ENCODE results near the gene KRTAP4-2.
"Not testable (repeated sequence)": the region's sequence is repeated elsewhere in the genome, so short reads cannot be mapped to it uniquely, and the experiment has no call there.

Gene KRTAP4-2

GRCh38 chr17:41177727-41178271, at the start of gene KRTAP4-2:
Gene KRTAP4-2, minus strand, starts transcription at chr17:41178221. Its CDS starts 57 bp downstream, at chr17:41178164.
- no peak for DNase-seq

- DNase-seq: not testable (repeated sequence)
Observed at GRCh38 chr17:41226598-41227095, 48.6 kb upstream of the KRTAP4-2 start, which contains the start of gene KRTAP9-2. Gene KRTAP9-2, plus strand, starts transcription at chr17:41226648. Its CDS starts 7 bp downstream, at chr17:41226655.

DNA sequence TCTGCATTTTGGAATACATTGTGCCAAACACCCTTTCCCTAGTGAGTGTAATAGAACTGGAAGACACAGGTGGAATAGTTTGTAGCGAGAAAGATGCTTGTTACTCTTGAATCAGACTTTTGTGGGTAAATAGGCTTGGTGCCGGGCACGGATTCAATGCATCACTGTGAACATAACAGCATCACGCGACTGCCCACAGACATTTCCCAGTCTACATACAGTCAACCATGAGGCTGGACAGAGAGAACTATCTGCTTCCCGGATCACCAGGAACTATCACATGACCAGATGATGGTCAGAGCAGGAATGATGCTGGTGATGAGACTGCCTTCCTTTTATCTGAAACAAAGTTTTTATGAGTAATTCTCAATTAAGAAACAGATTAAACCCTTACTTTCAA, 48.0 kb upstream of the KRTAP4-2 start:
- no peak for DNase-seq

DNA sequence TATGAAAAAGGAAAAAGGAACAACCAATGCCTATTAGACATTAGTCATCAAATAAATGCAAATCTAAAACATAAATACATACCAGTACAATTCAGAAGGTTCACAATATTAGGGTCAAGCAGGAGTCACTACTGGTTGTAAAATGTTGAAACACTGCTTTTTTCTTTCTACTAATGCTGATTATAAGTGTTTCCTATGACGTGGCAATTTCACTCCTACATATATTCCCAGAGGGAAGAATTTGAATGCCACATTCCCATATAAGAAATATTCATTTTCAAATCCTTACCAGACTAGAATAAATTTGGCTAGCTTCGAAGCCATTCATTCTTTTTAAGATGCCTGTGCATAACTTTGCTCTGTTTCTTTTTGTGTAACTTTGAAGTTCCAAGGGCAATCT, 45.8 kb upstream of the KRTAP4-2 start:
- DNase-seq: no peak

DNA sequence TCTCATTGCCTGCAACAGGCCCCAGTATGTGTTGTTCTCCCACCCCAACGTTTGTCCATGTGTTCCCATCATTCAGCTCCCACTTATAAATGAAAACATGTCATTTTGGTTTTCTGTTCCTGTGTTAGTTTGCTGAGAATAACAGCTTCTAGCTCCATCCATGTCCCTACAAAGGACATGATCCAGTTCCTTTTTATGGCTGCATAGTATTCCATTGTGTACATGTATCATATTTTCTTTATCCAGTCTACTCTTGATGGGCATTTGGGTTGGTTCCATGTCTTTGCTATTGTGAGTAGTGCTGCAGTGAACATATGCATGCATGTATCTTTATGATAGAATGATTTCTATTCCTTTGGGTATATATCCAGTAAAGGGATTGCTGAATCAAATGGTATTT, 37.7 kb upstream of the KRTAP4-2 start:
- no peak for DNase-seq

DNA sequence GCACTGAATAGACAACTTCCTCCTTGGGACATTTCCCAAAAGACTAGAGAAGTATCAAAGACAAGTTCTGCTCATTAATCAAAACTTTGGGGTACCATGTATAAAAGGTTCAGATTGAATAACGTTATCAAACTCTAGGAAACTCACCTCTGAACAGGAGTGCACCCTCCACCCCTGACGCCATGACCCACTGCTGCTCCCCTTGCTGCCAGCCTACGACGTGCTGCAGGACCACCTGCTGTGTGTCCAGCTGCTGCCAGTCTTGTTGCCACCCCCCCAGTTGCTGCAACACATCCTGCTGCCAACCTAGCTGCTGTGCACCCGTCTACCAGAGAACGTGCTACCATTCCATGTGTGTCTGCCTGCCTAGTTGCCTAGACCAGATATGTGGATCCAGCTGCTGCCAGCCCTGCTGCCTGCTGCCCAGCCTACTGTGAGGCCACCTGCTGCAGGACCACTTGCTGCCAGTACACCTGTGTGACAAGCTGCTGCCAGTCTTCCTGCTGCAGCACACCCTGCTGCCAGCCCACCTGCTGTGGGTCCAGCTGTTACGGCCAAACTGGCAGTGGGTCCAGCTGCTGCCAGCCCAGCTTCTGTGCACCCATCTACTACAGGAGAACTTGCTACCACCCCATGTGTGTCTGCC, 34.6 kb upstream of the KRTAP4-2 start:
- DNase-seq: no peak

DNA sequence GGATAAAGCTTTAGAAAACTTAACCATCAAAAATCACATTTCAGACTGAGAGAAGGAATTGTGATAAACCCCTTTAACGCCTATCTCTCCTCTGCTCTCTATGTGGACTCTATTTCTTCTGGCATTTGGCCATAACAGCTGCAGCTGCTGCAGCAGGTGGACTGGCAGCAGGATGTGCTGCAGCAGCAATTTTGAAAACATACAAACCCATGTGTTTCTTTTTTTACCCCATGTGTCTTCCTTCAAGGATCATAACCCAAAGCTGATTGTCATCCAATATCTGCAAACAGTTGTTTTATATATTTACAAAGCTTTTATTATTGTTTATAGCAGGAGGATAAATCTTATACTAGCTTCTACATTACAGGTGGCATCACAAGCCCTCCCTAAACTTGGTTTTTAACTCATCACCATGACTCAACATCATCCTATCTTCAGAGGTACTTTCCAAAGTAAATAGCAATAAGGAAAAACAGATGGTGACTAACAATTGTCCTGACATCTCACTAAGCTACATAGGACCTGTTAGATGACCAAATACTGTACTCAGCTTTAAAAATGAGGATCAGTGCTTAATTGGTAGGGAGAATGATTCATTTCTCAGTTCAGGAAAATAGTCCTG, 33.9 kb upstream of the KRTAP4-2 start:
- no peak for DNase-seq

- no peak for DNase-seq
Observed at GRCh38 chr17:41199421-41200078, 21.5 kb upstream of the KRTAP4-2 start.

GRCh38 chr17:41196068-41196467, 18.0 kb upstream of the KRTAP4-2 start:
- no peak for DNase-seq

- no peak for DNase-seq
Observed at GRCh38 chr17:41190328-41190727, 12.3 kb upstream of the KRTAP4-2 start.

- DNase-seq: not testable (repeated sequence)
Observed at GRCh38 chr17:41189837-41190318, 11.9 kb upstream of the KRTAP4-2 start, which contains the start of gene KRTAP9-1. Gene KRTAP9-1, plus strand, starts transcription at chr17:41189887. Its CDS starts 0 bp downstream, at chr17:41189887.

DNA sequence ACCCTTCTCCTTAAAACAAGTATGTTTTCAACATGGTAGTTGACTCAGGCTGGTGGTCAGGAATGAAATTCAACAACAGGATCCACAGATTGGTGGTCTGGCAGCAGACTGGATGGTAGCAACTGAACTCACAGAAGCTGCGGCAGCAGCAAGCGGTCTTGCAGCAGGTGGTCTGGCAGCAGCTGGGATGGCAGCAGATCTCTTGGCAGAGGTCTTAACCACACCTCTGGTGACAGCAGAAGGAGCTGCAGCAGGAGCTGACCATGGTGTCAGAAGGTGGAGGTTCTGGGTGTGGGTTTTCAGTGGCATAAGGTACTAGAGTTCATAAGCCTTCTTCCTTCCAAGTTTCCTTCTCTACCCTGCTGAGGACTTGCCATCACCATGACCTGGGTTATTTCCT, 8.9 kb upstream of the KRTAP4-2 start:
- DNase-seq: no peak

GRCh38 chr17:41185001-41185400, 7.0 kb upstream of the KRTAP4-2 start:
- DNase-seq: no peak

DNA sequence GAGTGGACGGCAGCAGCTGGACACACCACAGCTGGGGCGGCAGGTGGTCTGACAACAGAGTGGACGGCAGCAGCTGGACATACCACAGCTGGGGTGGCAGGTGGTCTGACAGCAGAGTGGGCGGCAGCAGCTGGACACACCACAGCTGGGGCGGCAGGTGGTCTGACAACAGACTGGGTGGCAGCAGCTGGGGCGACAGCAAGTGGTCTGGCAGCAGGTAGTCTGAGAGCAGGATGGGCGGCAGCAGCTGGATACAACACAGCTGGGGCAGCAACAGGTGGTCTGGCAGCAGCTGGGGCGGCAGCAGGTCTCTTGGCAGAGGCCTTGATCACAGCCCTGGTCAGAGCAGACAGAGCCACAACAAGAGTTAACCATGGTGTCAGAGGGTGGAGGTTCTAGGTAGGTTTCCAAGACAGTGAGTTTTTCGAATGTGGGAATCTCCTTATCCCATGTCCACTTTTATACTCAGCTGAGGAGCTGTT, 6.5 kb upstream of the KRTAP4-2 start, which contains the start of gene KRTAP4-1:
KRTAP4-1 (minus strand) TSS at position 432 of the 482 bp plus-strand sequence; CDS start at position 375, 57 bp downstream.
- no peak for DNase-seq

DNA sequence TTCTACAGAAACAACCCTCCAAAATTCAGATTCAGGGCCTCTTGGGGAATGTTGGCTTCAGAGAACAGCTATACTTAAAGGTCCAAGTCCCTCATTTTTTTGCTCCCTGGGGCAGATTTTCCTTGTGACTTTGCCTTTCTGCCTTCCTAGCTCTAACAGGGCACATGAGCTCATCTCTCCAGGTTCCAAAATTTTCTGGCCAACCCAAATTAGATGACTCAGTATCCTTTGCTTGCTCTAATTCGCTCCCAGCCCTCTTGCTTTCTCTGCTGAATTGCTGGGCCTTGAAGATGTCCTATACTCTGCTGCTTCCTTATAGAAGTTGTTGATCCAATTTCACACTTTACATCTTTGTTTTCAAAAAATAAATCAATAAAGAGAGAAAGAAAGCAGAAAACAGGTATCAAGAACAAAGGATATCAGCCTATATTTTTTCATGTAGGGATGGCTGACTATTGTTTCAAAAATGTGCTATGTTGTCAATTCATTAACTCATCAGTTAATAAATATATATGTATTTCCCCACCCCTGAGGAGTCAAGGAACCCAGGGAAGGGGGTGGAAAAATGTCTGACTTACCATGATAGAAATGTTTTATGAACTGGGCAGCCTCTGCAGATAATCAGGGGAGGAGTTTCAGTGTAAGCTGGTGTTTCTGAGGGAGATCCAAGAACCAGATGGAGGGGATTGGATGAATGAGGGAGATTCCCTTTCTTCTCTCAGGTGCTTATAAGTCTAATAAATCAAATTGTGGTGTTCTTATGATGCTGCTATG, 1.0 kb upstream of the KRTAP4-2 start:
- no peak for DNase-seq

DNA sequence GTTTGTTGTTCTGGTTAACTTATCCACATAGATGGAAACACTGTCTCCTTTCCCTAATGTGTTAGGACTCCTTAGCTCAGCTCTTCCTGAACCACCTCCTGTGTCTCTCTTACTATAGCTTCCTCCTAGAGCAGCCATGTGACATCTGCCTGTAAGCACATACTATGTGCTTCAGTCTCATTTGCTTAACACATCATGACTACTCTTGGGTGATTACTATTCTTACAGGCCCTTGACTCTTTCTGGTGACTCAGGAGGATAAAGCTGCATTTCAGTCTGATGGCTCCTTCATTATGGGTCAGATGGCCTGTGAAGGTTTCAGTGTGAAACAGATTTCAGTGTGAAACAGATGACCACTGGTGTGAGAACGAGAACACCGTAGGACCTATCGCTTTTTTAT, 320 bp upstream of the KRTAP4-2 start:
- no peak for DNase-seq

- no peak for DNase-seq
Observed at GRCh38 chr17:41176744-41177387, 1.2 kb downstream of the KRTAP4-2 start.

DNA sequence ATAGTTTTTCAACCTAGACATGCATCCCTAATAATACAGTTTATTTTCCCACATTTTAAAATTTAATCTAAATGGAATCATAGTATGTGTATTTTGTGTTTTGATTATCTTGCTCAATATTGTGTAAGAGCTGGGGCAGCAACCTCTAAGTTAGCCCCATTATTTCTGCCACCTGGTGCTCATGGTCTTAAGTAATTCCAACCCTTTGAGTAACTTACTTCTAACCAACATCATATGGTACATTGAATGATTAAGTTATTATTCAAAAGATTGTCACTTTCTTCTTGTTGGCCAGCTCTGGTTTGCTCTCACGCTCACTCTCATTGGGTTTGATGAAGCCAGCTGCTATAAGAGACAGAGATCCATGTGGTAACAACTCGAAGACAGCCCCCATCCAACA, 6.1 kb downstream of the KRTAP4-2 start:
- no peak for DNase-seq

- no peak for DNase-seq
Observed at GRCh38 chr17:41168121-41168520, 9.9 kb downstream of the KRTAP4-2 start, which contains the start of gene KRTAP4-3. Gene KRTAP4-3, minus strand, starts transcription at chr17:41168221. Its CDS starts 49 bp downstream, at chr17:41168172.

DNA sequence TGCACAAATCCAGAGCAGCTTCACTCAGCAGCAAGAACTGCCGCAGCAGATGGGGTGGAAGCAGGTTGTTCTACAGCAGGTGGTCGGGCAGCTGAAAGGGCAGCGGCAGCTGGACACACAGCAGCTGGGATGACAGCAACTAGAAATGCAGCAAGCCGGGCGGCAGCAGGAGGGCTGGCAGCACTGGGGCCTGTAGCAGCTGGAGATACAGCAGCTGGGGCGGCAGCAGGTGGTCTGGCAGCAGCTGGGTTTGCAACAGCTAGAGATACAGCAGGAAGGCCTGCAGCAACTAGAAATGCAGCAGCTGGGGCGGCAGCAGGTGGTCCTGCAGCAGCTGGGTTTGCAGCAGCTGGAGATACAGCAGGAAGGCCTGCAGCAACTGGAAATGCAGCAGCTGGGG, 10.5 kb downstream of the KRTAP4-2 start:
- DNase-seq: no peak

DNA sequence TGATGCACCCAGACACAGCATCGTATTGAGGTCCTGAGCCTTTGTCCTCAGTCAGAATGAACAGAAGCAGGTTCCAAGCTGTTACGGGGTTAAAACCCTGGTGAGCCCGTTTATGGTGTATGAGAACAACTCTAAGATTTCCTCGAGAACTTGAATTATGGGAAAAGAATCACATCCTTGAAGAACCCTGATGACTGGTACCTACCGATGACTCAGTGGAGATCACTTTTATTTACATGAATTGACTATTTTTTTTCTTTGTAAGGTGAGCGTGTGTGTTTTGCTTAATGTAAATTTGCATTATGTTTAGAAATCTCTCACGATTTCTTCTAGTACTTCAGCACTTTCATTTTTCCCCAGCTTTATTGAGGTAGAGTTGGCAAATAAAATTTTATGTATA, 14.2 kb downstream of the KRTAP4-2 start:
- DNase-seq: no peak

- no peak for DNase-seq
Observed at GRCh38 chr17:41160648-41161047, 17.4 kb downstream of the KRTAP4-2 start, which contains the start of gene KRTAP4-4. Gene KRTAP4-4, minus strand, starts transcription at chr17:41160748. Its CDS starts 57 bp downstream, at chr17:41160691.
